ENCODE data around the gene MCM9.

DNA sequence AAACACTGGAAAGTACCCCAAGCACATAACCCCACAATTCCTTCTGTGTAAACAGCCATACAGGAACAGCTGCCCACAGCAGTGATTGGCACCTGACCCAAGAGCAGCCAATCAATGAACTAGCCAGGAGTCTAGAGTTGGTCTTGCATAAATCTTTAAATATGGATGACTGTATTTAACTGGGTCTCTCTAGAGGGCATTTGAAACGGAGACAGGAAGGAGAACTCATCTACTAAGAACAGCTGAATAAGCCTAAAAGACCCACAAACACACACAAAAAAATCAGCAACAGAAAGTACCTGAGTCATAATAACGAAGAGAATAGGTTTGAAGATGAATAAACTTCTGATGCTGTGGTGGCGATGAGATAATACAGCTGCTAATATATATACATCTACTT lies 90.0 kb downstream of the MCM9 start:
- TF ChIP-seq ZNF274 (IDR thresholded peaks at IDR 0.05; ENCODE audit: low read depth, low read length) (no peak), SUZ12 (IDR thresholded peaks at IDR 0.05; ENCODE audit: extremely low read depth, insufficient read depth, insufficient read length) (no peak), YY1 (IDR thresholded peaks at IDR 0.05; ENCODE audit: insufficient read depth, insufficient read length) (no peak)
